Measurements from ENCODE around the gene GCC1. TPM values are rescaled to one million over a fixed set of nuclear protein-coding genes. Genes with fewer than 3 reads are reported as not detected.
A peak's percentile ranks its signal among the peaks of the same experiment; 100 is the strongest.

Gene GCC1
- total and polyA plus RNA-seq, 4 donors = 3.5 to 15.8 (median 12.1) TPM

DNA sequence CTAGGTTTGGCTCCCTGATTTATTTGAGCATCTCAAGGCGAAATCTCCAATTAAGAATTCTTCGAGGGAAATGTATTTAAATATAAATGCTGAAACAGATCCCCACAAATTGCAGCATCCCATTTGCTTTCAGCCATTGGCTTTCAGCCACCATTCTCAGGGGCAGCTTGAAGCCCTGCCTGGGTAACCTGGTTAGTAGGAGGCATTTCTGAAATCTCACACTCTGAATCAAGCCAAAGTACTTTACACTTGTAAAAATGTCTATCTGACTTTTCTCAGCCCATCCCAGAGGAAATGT lies 49.1 kb downstream of the GCC1 start:
- DNase-seq (peak in 1 of 3 donors; percentile 2), ATAC-seq (ENCODE audit: insufficient read depth, low FRiP score) (no peak)
- Histone ChIP-seq H3K4me1 (ENCODE audit: control insufficient read depth in 5 of 5, insufficient read depth in 5 of 5, low read length in 5 of 5) (peaks cover 0 to 6% (median 0%) of the 10 kb centered on the region in 5 donors), H3K36me3 (ENCODE audit: control insufficient read depth in 4 of 4, insufficient read depth in 4 of 4, low read length in 4 of 4) (no peaks in the 10 kb centered on the region), H3K9ac (ENCODE audit: insufficient read depth in 1 of 2, low read length in 2 of 2) (no peak overlapping the region), H3K27me3 (ENCODE audit: control insufficient read depth in 3 of 3, insufficient read depth in 3 of 3, low read length in 2 of 3) (peaks cover 0 to 18% (median 3%) of the 10 kb centered on the region in 3 donors), H3K27ac (ENCODE audit: low read depth in 1 of 2, low read length in 1 of 2) (no peak overlapping the region), H3K4me3 (no peak overlapping the region), H3K9me3 (ENCODE audit: control insufficient read depth in 4 of 4, insufficient read depth in 3 of 4, low read length in 3 of 4) (peaks cover 0 to 5% (median 0%) of the 10 kb centered on the region in 4 donors)
- WGBS, 2 donors = 60 to 62% methylated on average over 2 of the region's 2 CpGs
- TF ChIP-seq, protein P1, sequence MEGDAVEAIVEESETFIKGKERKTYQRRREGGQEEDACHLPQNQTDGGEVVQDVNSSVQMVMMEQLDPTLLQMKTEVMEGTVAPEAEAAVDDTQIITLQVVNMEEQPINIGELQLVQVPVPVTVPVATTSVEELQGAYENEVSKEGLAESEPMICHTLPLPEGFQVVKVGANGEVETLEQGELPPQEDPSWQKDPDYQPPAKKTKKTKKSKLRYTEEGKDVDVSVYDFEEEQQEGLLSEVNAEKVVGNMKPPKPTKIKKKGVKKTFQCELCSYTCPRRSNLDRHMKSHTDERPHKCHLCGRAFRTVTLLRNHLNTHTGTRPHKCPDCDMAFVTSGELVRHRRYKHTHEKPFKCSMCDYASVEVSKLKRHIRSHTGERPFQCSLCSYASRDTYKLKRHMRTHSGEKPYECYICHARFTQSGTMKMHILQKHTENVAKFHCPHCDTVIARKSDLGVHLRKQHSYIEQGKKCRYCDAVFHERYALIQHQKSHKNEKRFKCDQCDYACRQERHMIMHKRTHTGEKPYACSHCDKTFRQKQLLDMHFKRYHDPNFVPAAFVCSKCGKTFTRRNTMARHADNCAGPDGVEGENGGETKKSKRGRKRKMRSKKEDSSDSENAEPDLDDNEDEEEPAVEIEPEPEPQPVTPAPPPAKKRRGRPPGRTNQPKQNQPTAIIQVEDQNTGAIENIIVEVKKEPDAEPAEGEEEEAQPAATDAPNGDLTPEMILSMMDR (IDR thresholded peaks at IDR 0.05; ENCODE audit: control extremely low read depth, extremely low read depth) = no peak

DNA sequence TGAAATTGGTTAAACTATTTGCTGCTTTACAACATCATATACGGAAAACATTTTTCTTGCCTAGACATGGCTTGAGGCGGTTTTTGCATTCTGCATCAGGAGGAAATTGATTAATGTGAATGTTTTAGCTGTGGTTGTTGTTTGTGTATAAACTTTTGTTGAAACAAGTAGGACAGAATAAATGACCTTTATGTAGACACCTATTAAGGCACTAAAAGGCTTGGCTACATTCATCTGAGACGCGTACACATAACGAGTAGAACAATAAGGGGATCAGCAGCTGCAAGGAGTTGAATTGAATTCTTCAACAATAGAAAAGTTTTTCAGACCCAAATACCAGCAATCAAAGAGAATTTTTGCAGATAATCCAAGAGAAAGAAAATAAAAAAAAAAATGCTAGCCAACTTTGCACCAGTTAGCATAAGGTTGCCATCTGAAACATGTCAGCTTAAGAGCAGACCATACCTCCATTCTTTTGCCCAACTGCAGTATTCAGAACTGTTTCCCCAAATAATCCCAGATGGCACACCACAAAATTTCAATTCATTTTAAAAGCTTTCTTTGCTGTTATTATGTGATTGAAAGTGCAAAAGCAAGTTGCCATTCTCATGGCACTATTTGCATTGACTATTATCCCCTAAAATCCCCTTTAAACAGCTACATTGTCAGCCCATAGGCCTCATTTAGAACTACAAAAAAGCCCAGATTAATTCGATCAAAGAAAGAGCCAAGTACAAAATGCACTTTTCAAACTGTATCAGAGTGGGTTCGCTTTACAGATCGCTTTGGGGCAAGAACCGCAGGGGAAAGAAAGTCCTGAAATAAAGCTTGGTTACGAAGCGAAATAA lies 49.6 kb downstream of the GCC1 start:
- Histone ChIP-seq H3K9ac (ENCODE audit: insufficient read depth in 1 of 2, low read length in 2 of 2) (no peak overlapping the region), H3K9me3 (ENCODE audit: control insufficient read depth in 4 of 4, insufficient read depth in 3 of 4, low read length in 3 of 4) (peaks cover 0 to 5% (median 0%) of the 10 kb centered on the region in 4 donors), H3K27me3 (ENCODE audit: control insufficient read depth in 3 of 3, insufficient read depth in 3 of 3, low read length in 2 of 3) (peaks cover 0 to 18% (median 3%) of the 10 kb centered on the region in 3 donors), H3K27ac (ENCODE audit: low read depth in 1 of 2, low read length in 1 of 2) (no peak overlapping the region), H3K4me1 (ENCODE audit: control insufficient read depth in 5 of 5, insufficient read depth in 5 of 5, low read length in 5 of 5) (peaks cover 0 to 6% (median 0%) of the 10 kb centered on the region in 5 donors), H3K36me3 (ENCODE audit: control insufficient read depth in 4 of 4, insufficient read depth in 4 of 4, low read length in 4 of 4) (no peaks in the 10 kb centered on the region), H3K4me3 (no peak overlapping the region)
- TF ChIP-seq, protein P1 (IDR thresholded peaks at IDR 0.05; ENCODE audit: control extremely low read depth, extremely low read depth) = no peak
- DNase-seq (no peak), ATAC-seq (ENCODE audit: insufficient read depth, low FRiP score) (no peak)
- 91 to 94% methylated on average over 11 of the region's 11 CpGs for WGBS, 2 donors

DNA sequence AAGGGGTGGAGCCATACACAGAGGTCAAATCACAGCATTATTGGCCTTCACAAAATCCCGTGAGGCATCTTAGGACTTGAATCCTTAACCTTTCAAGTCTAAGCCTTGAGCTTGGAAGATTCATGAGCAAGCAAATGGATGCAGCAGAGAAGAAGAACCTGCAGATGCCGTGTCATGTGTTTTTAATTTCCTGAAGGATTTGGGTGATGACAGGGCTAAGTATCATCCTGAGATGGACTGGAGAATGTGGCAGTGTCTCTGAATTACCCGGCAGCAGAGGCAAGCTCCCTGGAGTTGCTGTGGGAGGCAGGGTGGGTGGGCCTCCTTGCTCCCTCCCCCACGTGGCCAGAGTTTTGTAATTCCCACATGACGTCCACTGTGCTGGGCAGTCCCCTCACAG lies 50.8 kb downstream of the GCC1 start:
- H3K9me3 ChIP-seq (ENCODE audit: control insufficient read depth in 4 of 4, insufficient read depth in 3 of 4, low read length in 3 of 4) = peaks cover 0 to 4% (median 0%) of the 10 kb centered on the region in 4 donors
- TF ChIP-seq, protein P1 (IDR thresholded peaks at IDR 0.05; ENCODE audit: control extremely low read depth, extremely low read depth) = no peak
- WGBS, 2 donors = 56 to 58% methylated on average over 5 of the region's 5 CpGs
- peaks cover 0 to 18% (median 3%) of the 10 kb centered on the region in 3 donors for H3K27me3 ChIP-seq (ENCODE audit: control insufficient read depth in 3 of 3, insufficient read depth in 3 of 3, low read length in 2 of 3)
- no peaks in the 10 kb centered on the region for H3K36me3 ChIP-seq (ENCODE audit: control insufficient read depth in 4 of 4, insufficient read depth in 4 of 4, low read length in 4 of 4)
- H3K9ac ChIP-seq (ENCODE audit: insufficient read depth in 1 of 2, low read length in 2 of 2) = no peak overlapping the region
- H3K4me1 ChIP-seq (ENCODE audit: control insufficient read depth in 5 of 5, insufficient read depth in 5 of 5, low read length in 5 of 5) = peaks cover 0 to 6% (median 0%) of the 10 kb centered on the region in 5 donors
- no peak for ATAC-seq (ENCODE audit: insufficient read depth, low FRiP score)
- DNase-seq = no peak
- H3K4me3 ChIP-seq = no peak overlapping the region
- H3K27ac ChIP-seq (ENCODE audit: low read depth in 1 of 2, low read length in 1 of 2) = no peak overlapping the region
